PC-3 (cell line): ENCODE results near the gene KRTAP5-3.

Experiments
- EZH2 ChIP-seq: fragments of 300-600 bp; sonication (generic); IDR thresholded peaks from one replicate; pipeline ENCODE4 v1.6.1; 2017; ENCODE audit warnings: antibody characterized with exemption, mild to moderate bottlenecking, low read length; ENCODE audit not compliant: unreplicated experiment
- EZH2phosphoT487 ChIP-seq: fragments of 300-600 bp; sonication (generic); IDR thresholded peaks from 2 replicates; pipeline ENCODE4 v1.6.1; 2018; ENCODE audit warnings: mild to moderate bottlenecking, antibody characterized with exemption, low read length, borderline replicate concordance
- TF ChIP-seq, protein P1 (sequence below): fragments of 300-600 bp; sonication (generic); conservative IDR thresholded peaks from 2 replicates; pipeline ENCODE4 v1.5.1; 2017; ENCODE audit warnings: antibody characterized with exemption, low read depth, mild to moderate bottlenecking, low read length

DNA sequence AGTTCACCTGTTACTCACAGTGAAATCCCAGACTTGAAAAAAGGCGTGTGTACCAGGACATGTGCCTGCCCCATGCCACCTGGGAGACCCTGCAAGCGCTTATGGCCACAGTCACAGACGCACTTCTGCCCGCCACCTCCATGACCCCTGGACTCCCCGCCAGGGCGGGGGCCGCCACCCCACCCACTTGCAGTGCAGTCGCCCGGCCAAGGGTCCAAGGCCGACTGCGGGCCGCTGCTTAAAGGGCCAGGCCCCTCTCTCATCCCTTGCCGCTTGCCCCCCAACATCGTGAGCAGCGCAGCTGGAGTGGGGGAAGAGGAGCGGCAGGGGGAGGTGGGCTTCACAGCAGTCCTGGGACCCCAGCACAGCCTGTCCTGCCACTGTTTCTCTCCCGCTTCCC lies 47.0 kb downstream of the KRTAP5-3 start:
- no peak for TF ChIP-seq EZH2
- no peak for TF ChIP-seq EZH2phosphoT487
- TF ChIP-seq, protein P1, sequence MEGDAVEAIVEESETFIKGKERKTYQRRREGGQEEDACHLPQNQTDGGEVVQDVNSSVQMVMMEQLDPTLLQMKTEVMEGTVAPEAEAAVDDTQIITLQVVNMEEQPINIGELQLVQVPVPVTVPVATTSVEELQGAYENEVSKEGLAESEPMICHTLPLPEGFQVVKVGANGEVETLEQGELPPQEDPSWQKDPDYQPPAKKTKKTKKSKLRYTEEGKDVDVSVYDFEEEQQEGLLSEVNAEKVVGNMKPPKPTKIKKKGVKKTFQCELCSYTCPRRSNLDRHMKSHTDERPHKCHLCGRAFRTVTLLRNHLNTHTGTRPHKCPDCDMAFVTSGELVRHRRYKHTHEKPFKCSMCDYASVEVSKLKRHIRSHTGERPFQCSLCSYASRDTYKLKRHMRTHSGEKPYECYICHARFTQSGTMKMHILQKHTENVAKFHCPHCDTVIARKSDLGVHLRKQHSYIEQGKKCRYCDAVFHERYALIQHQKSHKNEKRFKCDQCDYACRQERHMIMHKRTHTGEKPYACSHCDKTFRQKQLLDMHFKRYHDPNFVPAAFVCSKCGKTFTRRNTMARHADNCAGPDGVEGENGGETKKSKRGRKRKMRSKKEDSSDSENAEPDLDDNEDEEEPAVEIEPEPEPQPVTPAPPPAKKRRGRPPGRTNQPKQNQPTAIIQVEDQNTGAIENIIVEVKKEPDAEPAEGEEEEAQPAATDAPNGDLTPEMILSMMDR: no peak
